NCI-H1048 (cell line): ENCODE data around the gene KIF26A.

Source experiments
- DNase-seq: peaks from one replicate; lab custom pipeline; 2025; lab: John Stamatoyannopoulos, UW

The KIF26A gene

GRCh38 chr14:104179126-104179525 is 40.7 kb downstream of the KIF26A start:
- DNase-seq = no peak

- no peak for DNase-seq
Measured at GRCh38 chr14:104179564-104180129, 41.3 kb downstream of the KIF26A start.

- DNase-seq = no peak
Measured at GRCh38 chr14:104180561-104181165, 42.3 kb downstream of the KIF26A start.

- DNase-seq = no peak
Measured at GRCh38 chr14:104181761-104182530, 43.6 kb downstream of the KIF26A start.

GRCh38 chr14:104182857-104183425 is 44.6 kb downstream of the KIF26A start:
- no peak for DNase-seq

GRCh38 chr14:104183796-104184195 is 45.4 kb downstream of the KIF26A start:
- DNase-seq = no peak

GRCh38 chr14:104184506-104184905 is 46.1 kb downstream of the KIF26A start:
- no peak for DNase-seq

GRCh38 chr14:104184911-104185499 is 46.6 kb downstream of the KIF26A start:
- no peak for DNase-seq

GRCh38 chr14:104185916-104186495 is 47.6 kb downstream of the KIF26A start:
- no peak for DNase-seq

GRCh38 chr14:104186575-104186974 is 48.2 kb downstream of the KIF26A start:
- no peak for DNase-seq

GRCh38 chr14:104187121-104187889 is 48.9 kb downstream of the KIF26A start:
- DNase-seq = no peak

GRCh38 chr14:104187931-104188726 is 49.7 kb downstream of the KIF26A start:
- DNase-seq = no peak

GRCh38 chr14:104188727-104189400 is 50.5 kb downstream of the KIF26A start:
- no peak for DNase-seq

- no peak for DNase-seq
Measured at GRCh38 chr14:104189629-104190335, 51.4 kb downstream of the KIF26A start.

- no peak for DNase-seq
Measured at GRCh38 chr14:104190396-104191000, 52.1 kb downstream of the KIF26A start.

- DNase-seq = no peak
Measured at GRCh38 chr14:104191409-104191997, 53.1 kb downstream of the KIF26A start.

- DNase-seq = no peak
Measured at GRCh38 chr14:104192146-104192882, 53.9 kb downstream of the KIF26A start.

GRCh38 chr14:104192883-104193245 is 54.5 kb downstream of the KIF26A start:
- DNase-seq = no peak
